ENCODE results near the gene CHORDC1. TPM values are rescaled to one million over a fixed set of nuclear protein-coding genes. Genes with fewer than 3 reads are reported as not detected.

Gene CHORDC1
- total RNA-seq, 4 donors from 2014 or later, result 18.8 to 29.8 (median 23.3) TPM

DNA sequence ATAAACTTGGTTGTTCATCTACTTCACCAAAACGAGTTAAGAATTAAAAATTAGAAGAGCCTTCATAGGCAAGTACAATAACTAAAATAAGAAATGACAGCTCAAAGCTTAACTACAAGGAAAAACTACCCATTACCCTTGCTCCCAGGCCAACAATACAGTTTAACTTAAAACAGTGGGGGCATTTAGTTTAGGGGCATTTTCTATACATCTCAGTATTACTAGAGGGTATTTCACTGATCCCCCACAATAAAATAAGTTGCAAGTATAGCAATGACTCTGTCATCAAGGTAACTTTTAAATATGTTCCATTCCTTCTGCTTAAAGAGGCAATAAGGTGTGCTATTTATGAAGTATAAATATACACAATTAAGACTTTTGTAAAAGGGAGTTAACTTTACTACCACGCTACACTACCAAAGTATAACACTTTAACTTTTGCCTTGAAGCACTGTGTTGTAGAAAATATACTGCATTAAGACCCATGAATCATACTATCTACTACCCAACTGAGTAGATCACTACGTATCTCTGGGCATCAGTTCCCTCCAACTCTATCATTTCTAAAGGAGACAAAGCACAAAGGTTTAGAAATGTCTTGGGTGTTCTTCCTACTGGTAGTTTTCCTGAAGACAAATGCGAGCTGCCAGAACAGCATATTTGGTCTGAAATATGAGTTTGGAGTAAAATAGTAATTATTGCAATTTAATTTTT is 29.8 kb downstream of the CHORDC1 start:
- intact Hi-C loops (cut with DNase I; ENCODE audit: low total_unique reads), result no loop called here
- 88 to 90% methylated on average over 4 of the region's 4 CpGs for WGBS, 2 donors
- no peak overlapping the region for H3K4me3 ChIP-seq (ENCODE audit: low read depth, poor library complexity, severe bottlenecking)
- no peak for DNase-seq (ENCODE audit: low spot score in 2 of 2)
- no peak for TF ChIP-seq POLR2A (IDR thresholded peaks at IDR 0.05)
- no peak for TF ChIP-seq CTCF (IDR thresholded peaks at IDR 0.05)

DNA sequence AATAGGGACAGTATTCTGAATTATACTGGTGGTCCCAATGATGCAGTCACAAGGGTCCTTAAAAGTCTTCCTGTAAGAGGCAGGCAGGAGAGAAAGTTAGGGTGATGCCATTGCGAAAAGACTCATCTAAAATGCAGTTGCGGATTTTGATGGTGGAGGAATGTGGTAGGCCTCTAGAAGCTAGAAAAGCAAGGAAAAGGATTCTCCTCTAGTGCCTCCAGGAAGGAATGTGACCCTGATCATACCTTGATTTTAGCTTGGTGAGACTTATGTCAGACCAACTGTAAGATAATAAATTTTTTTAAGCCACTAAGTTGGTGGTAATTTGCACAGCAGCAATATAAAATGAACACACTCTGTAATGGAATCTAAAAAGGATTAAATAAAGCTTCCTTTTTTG is 33.8 kb downstream of the CHORDC1 start:
- intact Hi-C loops (cut with DNase I; ENCODE audit: low total_unique reads), result no loop called here
- TF ChIP-seq POLR2A (IDR thresholded peaks at IDR 0.05), result no peak
- no peak for TF ChIP-seq CTCF (IDR thresholded peaks at IDR 0.05)
- 94 to 96% methylated on average over 2 of the region's 2 CpGs for WGBS, 2 donors
- no peak for DNase-seq (ENCODE audit: low spot score in 2 of 2)
- H3K4me3 ChIP-seq (ENCODE audit: low read depth, poor library complexity, severe bottlenecking), result no peak overlapping the region

GRCh38 chr11:90187839-90188238 is 35.0 kb downstream of the CHORDC1 start:
- no peak for DNase-seq (ENCODE audit: low spot score in 2 of 2)
- H3K4me3 ChIP-seq (ENCODE audit: low read depth, poor library complexity, severe bottlenecking), result no peak overlapping the region
- WGBS, 2 donors, result 76 to 95% methylated on average over 3 of the region's 3 CpGs
- no peak for TF ChIP-seq CTCF (IDR thresholded peaks at IDR 0.05)
- intact Hi-C loops (cut with DNase I; ENCODE audit: low total_unique reads), result no loop called here

DNA sequence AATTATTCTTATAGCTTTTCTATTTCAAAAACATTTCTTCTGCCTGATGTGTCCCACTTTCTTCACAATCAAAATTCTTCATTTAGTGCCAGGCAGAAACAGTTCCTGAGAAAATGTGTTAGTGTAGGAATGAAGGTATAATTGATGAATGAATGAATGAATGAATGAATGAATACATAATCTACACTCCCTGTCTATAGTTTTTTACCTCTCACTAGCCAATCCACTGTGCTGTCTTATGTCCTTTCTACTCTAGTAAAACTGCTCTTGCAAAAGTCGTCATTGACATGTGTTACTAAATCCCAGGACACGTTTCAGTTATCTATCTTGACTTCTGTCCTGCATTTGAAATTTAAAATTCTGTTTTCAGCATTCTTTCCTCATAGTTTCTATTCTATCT is 42.9 kb downstream of the CHORDC1 start:
- WGBS, 2 donors, result 73 to 85% methylated on average over 2 of the region's 2 CpGs
- no peak overlapping the region for H3K4me3 ChIP-seq (ENCODE audit: low read depth, poor library complexity, severe bottlenecking)
- no peak for DNase-seq (ENCODE audit: low spot score in 2 of 2)

GRCh38 chr11:90178751-90179150 is 44.1 kb downstream of the CHORDC1 start:
- intact Hi-C loops (cut with DNase I; ENCODE audit: low total_unique reads), result no loop called here
- 76 to 78% methylated on average over 2 of the region's 2 CpGs for WGBS, 2 donors
- DNase-seq (ENCODE audit: low spot score in 2 of 2), result no peak
- H3K4me3 ChIP-seq (ENCODE audit: low read depth, poor library complexity, severe bottlenecking), result no peak overlapping the region
- TF ChIP-seq CTCF (IDR thresholded peaks at IDR 0.05) (no peak), POLR2A (IDR thresholded peaks at IDR 0.05) (no peak)

More for the DNA sequence above, 42.9 kb downstream of the CHORDC1 start:
- intact Hi-C loops (cut with DNase I; ENCODE audit: low total_unique reads), result no loop called here
- TF ChIP-seq CTCF (IDR thresholded peaks at IDR 0.05), result no peak
- no peak for TF ChIP-seq POLR2A (IDR thresholded peaks at IDR 0.05)

GRCh38 chr11:90176069-90176468 is 46.8 kb downstream of the CHORDC1 start:
- WGBS, 2 donors, result 88 to 97% methylated on average over 1 of the region's 1 CpG
- no peak overlapping the region for H3K4me3 ChIP-seq (ENCODE audit: low read depth, poor library complexity, severe bottlenecking)
- DNase-seq (ENCODE audit: low spot score in 2 of 2), result no peak
- TF ChIP-seq CTCF (IDR thresholded peaks at IDR 0.05), result no peak
- no peak for TF ChIP-seq POLR2A (IDR thresholded peaks at IDR 0.05)
- intact Hi-C loops (cut with DNase I; ENCODE audit: low total_unique reads), result no loop called here

Measured in lower leg skin (tissue), 4 donors.